ENCODE results near the gene SCARF1. TPM values are rescaled to one million over a fixed set of nuclear protein-coding genes. Genes with fewer than 3 reads are reported as not detected.

SCARF1 gene
- total RNA-seq, 1 donor from 2014 or later, result 13.2 TPM

DNA sequence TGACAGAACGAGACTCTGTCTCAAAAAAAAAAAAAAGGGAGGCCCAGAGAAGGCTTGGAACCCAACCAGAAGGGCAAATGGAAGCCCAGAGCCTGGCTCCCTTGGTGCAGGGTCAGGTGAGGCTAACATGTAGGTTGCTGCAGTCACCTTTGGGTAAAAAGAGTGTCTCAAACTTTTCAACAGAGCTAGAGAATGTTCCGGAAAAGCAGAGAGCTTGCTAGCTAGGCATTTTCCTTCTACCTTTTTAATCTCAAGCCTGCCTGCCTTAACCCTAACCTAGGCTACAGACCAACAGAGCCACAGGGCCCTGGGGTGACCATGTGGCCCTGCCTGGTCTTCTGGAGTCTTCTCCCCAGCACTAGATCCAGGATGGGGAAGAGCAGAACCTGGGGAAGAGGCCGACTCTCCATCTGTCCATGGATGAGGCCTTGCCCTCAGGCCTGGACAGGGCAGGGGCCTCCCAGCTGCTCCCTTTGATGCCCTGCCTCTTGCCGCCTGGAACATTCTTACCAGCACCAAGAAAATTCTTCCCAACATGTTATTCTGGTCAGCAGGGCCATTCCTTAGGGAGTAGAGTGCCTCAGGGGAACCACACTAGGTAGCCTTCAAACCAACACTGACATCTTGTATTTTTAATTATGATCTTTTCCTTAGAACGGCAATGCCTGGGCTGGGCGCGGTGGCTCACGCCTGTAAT lies 47.0 kb downstream of the SCARF1 start:
- DNase-seq (ENCODE audit: low spot score), result no peak

- DNase-seq (ENCODE audit: low spot score), result no peak
Observed at GRCh38 chr17:1597861-1598342, 47.6 kb downstream of the SCARF1 start.

DNA sequence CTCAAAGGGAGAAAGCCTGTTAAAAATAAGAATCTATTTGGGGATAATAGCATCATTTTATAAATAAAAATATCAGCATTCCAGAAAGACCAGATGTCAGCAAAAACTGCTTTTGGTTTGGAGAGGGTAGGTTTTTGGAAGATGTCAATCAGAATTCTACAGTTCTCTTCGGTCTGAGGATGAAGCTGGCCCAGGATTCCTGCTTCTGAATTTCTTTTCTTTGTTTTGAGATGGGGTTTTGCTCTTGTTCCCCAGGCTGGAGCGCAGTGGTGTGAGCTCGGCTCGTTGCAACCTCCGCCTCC lies 52.0 kb downstream of the SCARF1 start:
- DNase-seq (ENCODE audit: low spot score), result no peak

DNA sequence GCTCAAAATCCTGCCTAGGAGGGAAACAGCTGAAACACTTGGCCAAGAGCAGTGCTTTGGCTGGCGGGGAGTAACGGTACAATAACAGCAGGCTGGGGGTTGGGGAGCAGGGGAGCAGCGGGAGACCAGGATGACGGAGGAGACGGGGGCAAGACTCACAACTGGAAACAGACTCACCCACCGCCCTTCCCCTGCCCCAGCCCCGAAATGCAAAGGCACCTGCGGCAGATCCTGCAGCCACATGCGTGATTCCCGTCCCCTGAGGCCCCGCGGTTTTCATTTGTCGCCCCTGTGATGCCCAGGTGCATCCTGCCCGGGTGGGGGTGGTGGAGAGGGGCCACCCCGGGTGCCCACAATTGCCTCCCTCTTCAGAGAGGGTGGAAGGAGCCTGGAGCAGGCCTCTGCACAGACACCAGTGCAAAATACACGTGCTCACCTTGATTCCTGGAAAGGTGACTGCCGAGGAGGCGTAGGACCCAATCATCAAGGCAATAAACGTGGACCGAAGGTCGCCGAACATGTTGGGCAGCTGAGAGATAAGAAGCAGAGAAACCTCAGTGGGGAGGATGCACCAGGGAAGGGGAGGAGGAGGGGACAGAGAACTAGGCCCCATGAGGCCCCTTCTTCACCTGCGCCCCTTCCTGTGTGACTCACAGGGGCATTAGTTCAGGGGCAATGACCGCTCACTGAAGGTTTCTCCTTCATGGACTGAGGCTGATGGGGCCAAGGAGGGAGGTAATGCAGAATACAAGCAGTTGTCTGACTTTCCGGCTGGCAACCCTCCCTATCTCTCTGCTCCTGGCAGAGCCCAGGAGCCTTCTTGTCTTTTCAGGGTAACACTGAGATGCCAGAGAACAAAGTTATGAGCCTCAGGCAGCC lies 52.5 kb downstream of the SCARF1 start:
- DNase-seq (ENCODE audit: low spot score), result peak; percentile 52

- DNase-seq (ENCODE audit: low spot score), result no peak
Observed at GRCh38 chr17:1591474-1592090, 54.0 kb downstream of the SCARF1 start.

DNA sequence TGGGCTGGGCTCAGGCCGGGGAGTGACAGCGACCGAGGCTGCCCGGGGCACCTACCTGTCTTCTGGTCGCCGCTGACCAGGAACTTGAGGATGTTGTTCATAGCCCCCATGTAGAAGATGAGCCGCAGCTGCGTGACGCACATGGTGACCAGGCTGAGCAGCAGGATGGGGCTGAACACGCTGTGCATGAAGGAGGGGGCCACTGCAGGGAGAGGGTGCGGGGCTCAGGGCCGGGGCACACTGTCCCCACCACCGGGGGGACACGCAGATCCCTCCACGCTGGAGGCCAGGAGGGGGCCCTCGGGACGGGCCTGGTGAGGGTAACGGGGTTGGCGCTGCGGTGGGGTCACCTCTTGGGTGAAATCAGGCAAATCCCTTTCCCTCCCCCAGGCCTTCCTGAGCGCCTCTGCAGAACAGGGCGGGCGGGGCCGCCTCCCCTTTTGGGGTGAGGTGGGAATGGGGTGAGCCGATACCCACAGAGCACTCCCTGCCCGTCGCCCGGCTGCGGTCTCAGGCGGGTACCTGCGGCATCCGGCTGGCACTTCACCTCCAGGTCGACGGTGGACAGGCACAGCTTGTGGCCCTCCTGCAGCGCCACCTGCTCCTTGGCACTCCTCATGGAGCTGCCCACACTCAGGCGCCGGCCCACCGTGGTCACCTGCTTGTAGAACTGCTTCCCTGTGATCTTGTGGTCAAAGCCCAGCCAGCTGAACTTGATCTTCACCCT lies 54.6 kb downstream of the SCARF1 start:
- DNase-seq (ENCODE audit: low spot score), result no peak

- peak; percentile 55 for DNase-seq (ENCODE audit: low spot score)
Observed at GRCh38 chr17:1590029-1590746, 55.3 kb downstream of the SCARF1 start.

DNA sequence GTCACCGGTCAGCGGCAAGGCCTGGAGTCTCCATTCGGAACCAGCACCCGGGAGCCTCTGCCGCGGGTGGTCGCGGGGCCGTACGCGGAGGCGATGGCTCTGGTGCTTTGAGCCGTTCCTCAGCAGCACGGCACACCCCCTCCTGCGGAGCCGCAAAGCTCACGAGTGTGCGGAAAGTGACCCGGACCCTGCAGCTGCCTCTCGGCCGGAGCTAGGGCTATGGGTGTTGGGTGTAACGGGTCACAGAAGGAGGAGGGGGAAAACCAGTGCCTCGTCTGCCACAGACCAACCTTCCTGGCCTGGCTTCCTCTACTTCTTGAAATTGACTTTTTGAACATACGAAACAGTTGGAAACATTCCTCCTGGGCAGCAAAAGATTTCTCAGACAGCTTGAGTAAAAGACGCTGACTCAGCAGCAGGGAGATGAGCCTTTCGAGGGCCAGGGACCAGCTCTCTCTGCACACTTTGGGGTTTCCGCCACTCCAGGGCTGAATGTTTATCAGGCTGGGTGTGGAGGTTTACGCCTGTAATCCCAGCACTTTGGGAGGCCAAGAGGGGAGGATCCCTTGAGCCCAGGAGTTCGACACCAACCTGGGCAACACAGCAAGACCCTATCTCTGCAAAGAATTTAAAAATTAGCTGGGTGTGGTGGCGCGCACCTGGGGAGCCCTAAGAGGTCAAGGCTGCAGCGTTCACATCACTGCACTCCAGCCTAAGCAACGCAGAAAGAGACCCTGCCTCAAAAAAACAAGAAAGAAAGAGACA lies 56.5 kb downstream of the SCARF1 start:
- DNase-seq (ENCODE audit: low spot score), result no peak

DNA sequence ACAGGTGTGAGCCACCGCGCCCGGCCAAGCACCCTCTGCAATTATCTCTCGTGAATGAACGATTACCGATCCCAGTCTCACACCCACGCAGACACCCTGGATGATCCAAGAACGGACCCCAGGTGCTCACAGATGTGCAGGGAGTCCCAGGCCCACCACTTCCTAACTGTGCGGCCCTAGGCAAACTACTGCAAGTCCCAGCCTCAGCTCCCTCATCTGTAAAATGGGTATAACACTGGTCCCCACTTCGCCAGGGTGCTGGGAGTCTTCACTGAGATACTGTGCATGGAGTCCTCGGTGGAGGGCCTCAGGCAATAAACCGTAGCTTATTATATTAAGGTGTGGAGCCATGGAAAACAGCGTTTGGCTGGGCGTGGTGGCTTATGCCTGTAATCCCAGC lies 61.4 kb downstream of the SCARF1 start:
- DNase-seq (ENCODE audit: low spot score), result no peak

Other genes with a start within 250 kb of the SCARF1 start
- gene YWHAE, start 245.5 kb downstream of the SCARF1 start, total RNA-seq, result 384 TPM
- gene CRK, start 189.5 kb downstream of the SCARF1 start, total RNA-seq, result 82.2 TPM
- 285 TPM for gene MYO1C, start 153.0 kb downstream of the SCARF1 start, total RNA-seq
- gene INPP5K, start 129.1 kb downstream of the SCARF1 start, total RNA-seq, result 38.6 TPM
- gene PITPNA, start 82.9 kb downstream of the SCARF1 start, total RNA-seq, result 81.8 TPM
- gene SLC43A2, start 16.9 kb downstream of the SCARF1 start, total RNA-seq, result 27.0 TPM
- 11.7 TPM for gene RILP, start 4.1 kb upstream of the SCARF1 start, total RNA-seq
- 246 TPM for gene PRPF8, start 39.1 kb upstream of the SCARF1 start, total RNA-seq
- 6.5 TPM for gene TLCD2, start 64.6 kb upstream of the SCARF1 start, total RNA-seq
- gene WDR81, start 79.0 kb upstream of the SCARF1 start, total RNA-seq, result 30.3 TPM
- gene SERPINF2, start 97.1 kb upstream of the SCARF1 start, total RNA-seq, result 2.9 TPM
- 129 TPM for gene SERPINF1, start 116.3 kb upstream of the SCARF1 start, total RNA-seq
- gene SMYD4, start 184.2 kb upstream of the SCARF1 start, total RNA-seq, result 13.2 TPM
- 85.6 TPM for gene RPA1, start 184.3 kb upstream of the SCARF1 start, total RNA-seq